Thyroid gland (tissue), 4 donors: ENCODE data around the gene TRIM72. TPM values are rescaled to one million over a fixed set of nuclear protein-coding genes. Genes with fewer than 3 reads are reported as not detected.
"Not testable (repeated sequence)": the region's sequence is repeated elsewhere in the genome, so short reads cannot be mapped to it uniquely, and the experiment has no call there.

Experiments
- DNase-seq, 2 donors: peaks; one replicate each; pipeline ENCODE4 v3.0.0-alpha.2; 2019
- H3K27ac ChIP-seq, 3 donors: fragments of 200-600 bp; sonication (generic); 1 replicate in 2 of 3; 2 replicates in 1 of 3; pipeline ENCODE4 v1.5.1; 2016 to 2019; ENCODE audit warnings: mild to moderate bottlenecking in 1 of 3, moderate library complexity in 1 of 3
- H3K27me3 ChIP-seq: fragments of 200-600 bp; sonication (generic); one replicate; pipeline ENCODE4 v1.5.1; 2019
- H3K36me3 ChIP-seq, 2 donors: fragments of 200-600 bp; sonication (generic); one replicate each; pipeline ENCODE4 v1.5.1; 2016 to 2019
- H3K4me1 ChIP-seq, 2 donors: fragments of 200-600 bp; sonication (generic); one replicate each; pipeline ENCODE4 v1.5.1; 2017 to 2019
- H3K4me3 ChIP-seq, 3 donors: fragments of 200-600 bp; sonication (generic); replicated peaks in 1 of 3; 1 replicate in 2 of 3; 2 replicates in 1 of 3; pipeline ENCODE4 v1.5.1; 2016; ENCODE audit warnings: mild to moderate bottlenecking in 1 of 3
- H3K9me3 ChIP-seq: fragments of 200-600 bp; sonication (generic); one replicate; pipeline ENCODE4 v1.5.1; 2017
- CTCF ChIP-seq, 6 experiments: fragments of 200-600 bp in 3 of 6; fragments of 450-650 bp in 3 of 6; sonication (generic) in 3 of 6; IDR thresholded peaks; one replicate each; pipeline ENCODE4 v1.5.1; 2016 to 2019; ENCODE audit warnings: antibody characterized with exemption in 6 of 6, mild to moderate bottlenecking in 2 of 6, inconsistent platforms in 1 of 6, moderate library complexity in 1 of 6
- POLR2A ChIP-seq, 2 donors: fragments of 450-650 bp; IDR thresholded peaks; one replicate each; pipeline ENCODE4 v1.6.1; 2017; ENCODE audit warnings: antibody characterized with exemption in 2 of 2, mild to moderate bottlenecking in 2 of 2, moderate library complexity in 1 of 2
- WGBS, 2 donors: methylation state at CpG; one replicate each; pipeline ENCODE4 v1.1.5; 2017; 5-methylcytosine and 5-hydroxymethylcytosine counted together
- intact Hi-C: fragments of 100-400 bp; cut with DNase I; formaldehyde crosslinking; loops from one replicate; pipeline ENCODE4 v1.15.1; 2023
- small RNA-seq: library from RNA; depleted of rRNA; stranded (forward); fragments of <200 nt; gene quantifications from one replicate; pipeline ENCODE3, GENCODE V24; 2016
- total RNA-seq, 4 donors: library from RNA; depleted of rRNA; stranded (reverse); fragments of >200 nt; gene quantifications; one replicate each; pipeline ENCODE4 v1.2.3, GENCODE V29; 2016

Gene TRIM72
- total RNA-seq, 4 donors from 2014 or later, result under 0.01 to 0.11 TPM; not detected in 2

GRCh38 chr16:31276600-31276999 is 62.7 kb downstream of the TRIM72 start:
- H3K9me3 ChIP-seq, result no peaks in the 10 kb centered on the region
- H3K27ac ChIP-seq, result no peak overlapping the region
- no peaks in the 10 kb centered on the region for H3K36me3 ChIP-seq
- TF ChIP-seq CTCF (IDR thresholded peaks at IDR 0.05), result no peak
- TF ChIP-seq POLR2A (IDR thresholded peaks at IDR 0.05), result no peak
- no peaks in the 10 kb centered on the region for H3K27me3 ChIP-seq
- intact Hi-C loops, result no loop called here
- no peaks in the 10 kb centered on the region for H3K4me1 ChIP-seq
- DNase-seq, result no peak
- 71 to 75% methylated on average over 5 of the region's 5 CpGs for WGBS, 2 donors
- no peak overlapping the region for H3K4me3 ChIP-seq

GRCh38 chr16:31277659-31278260 is 63.8 kb downstream of the TRIM72 start:
- no peaks in the 10 kb centered on the region for H3K4me1 ChIP-seq
- H3K27me3 ChIP-seq, result no peaks in the 10 kb centered on the region
- no peak overlapping the region for H3K27ac ChIP-seq
- no peak overlapping the region for H3K4me3 ChIP-seq
- 85 to 91% methylated on average over 17 of the region's 17 CpGs for WGBS, 2 donors
- H3K9me3 ChIP-seq, result no peaks in the 10 kb centered on the region
- no peak for DNase-seq
- TF ChIP-seq CTCF (IDR thresholded peaks at IDR 0.05) (no peak), POLR2A (IDR thresholded peaks at IDR 0.05) (no peak)
- intact Hi-C loops, result no loop called here
- no peaks in the 10 kb centered on the region for H3K36me3 ChIP-seq

- DNase-seq, H3K4me3 ChIP-seq, H3K9me3 ChIP-seq, intact Hi-C loops, H3K27ac ChIP-seq, H3K36me3 ChIP-seq, H3K4me1 ChIP-seq, H3K27me3 ChIP-seq: not testable (repeated sequence)
- WGBS, 2 donors, result 93 to 99% methylated on average over 4 of the region's 4 CpGs
These were observed 64.9 kb downstream of the TRIM72 start for GRCh38 chr16:31278853-31279252.

Small RNA genes within 50 kb of the gene (small RNA-seq; reads per million reads assigned to genes)
- gene AC009088.4 (not detected), gene NDUFA3P6 (not detected)

Other genes with a start within 250 kb of the TRIM72 start
- gene HSD3B7, start 228.9 kb upstream of the TRIM72 start, total RNA-seq, result 10 to 100 TPM in 2 of 4 donors, 1 to 10 TPM in 2; 4.0 to 13.8 (median 10.9) TPM
- under 1 TPM in 2 of 4 donors, not detected in 2; 0.34 to 0.40 TPM for gene STX1B, start 203.5 kb upstream of the TRIM72 start, total RNA-seq
- gene STX4, start 180.6 kb upstream of the TRIM72 start, total RNA-seq, result 10 to 100 TPM; 26.8 to 47.6 (median 39.9) TPM
- gene ZNF668, start 139.9 kb upstream of the TRIM72 start, total RNA-seq, result 10 to 100 TPM in 3 of 4 donors, 1 to 10 TPM in 1; 9.0 to 15.2 (median 11.9) TPM
- gene ZNF646, start 139.7 kb upstream of the TRIM72 start, total RNA-seq, result 10 to 100 TPM; 13.3 to 20.1 (median 17.7) TPM
- gene PRSS53, start 125.2 kb upstream of the TRIM72 start, total RNA-seq, result 1 to 10 TPM in 3 of 4 donors, under 1 TPM in 1; 0.93 to 1.9 (median 1.6) TPM
- gene VKORC1, start 119.3 kb upstream of the TRIM72 start, total RNA-seq, result 100 to 1,000 TPM in 2 of 4 donors, 10 to 100 TPM in 2; 58.7 to 145 (median 104) TPM
- gene BCKDK, start 105.7 kb upstream of the TRIM72 start, total RNA-seq, result 10 to 100 TPM; 30.1 to 52.0 (median 40.5) TPM
- 100 to 1,000 TPM in 3 of 4 donors, 10 to 100 TPM in 1; 90.0 to 121 (median 113) TPM for gene KAT8, start 96.5 kb upstream of the TRIM72 start, total RNA-seq
- gene PRSS8, start 78.4 kb upstream of the TRIM72 start, total RNA-seq, result 10 to 100 TPM; 42.1 to 89.9 (median 72.8) TPM
- 1 to 10 TPM; 1.4 to 6.6 (median 3.0) TPM for gene PRSS36, start 64.1 kb upstream of the TRIM72 start, total RNA-seq
- 10 to 100 TPM; 41.7 to 88.5 (median 70.5) TPM for gene FUS, start 34.0 kb upstream of the TRIM72 start, total RNA-seq
- 10 to 100 TPM in 2 of 4 donors, 1 to 10 TPM in 2; 4.8 to 21.4 (median 12.4) TPM for gene PYCARD, start 11.4 kb upstream of the TRIM72 start, total RNA-seq
- not detected for gene PYDC1, start 3.0 kb downstream of the TRIM72 start, total RNA-seq
- gene ITGAM, start 45.9 kb downstream of the TRIM72 start, total RNA-seq, result 1 to 10 TPM; 2.8 to 5.0 (median 4.0) TPM
- 1 to 10 TPM in 3 of 4 donors, under 1 TPM in 1; 0.11 to 3.2 (median 2.2) TPM for gene ITGAX, start 141.1 kb downstream of the TRIM72 start, total RNA-seq
- gene ITGAD, start 179.2 kb downstream of the TRIM72 start, total RNA-seq, result not detected
- gene COX6A2, start 214.2 kb downstream of the TRIM72 start, total RNA-seq, result not detected
- 1 to 10 TPM in 3 of 4 donors, under 1 TPM in 1; 0.40 to 1.8 (median 1.5) TPM for gene ZNF843, start 228.7 kb downstream of the TRIM72 start, total RNA-seq
- 10 to 100 TPM; 13.2 to 18.0 (median 15.3) TPM for gene ARMC5, start 245.4 kb downstream of the TRIM72 start, total RNA-seq